ENCODE measurements around the gene SORBS1. TPM values are rescaled to one million over a fixed set of nuclear protein-coding genes. Genes with fewer than 3 reads are reported as not detected.

Gene SORBS1
- total RNA-seq, 1 donor from 2014 or later = 5.1 TPM

GRCh38 chr10:95414016-95414830 lies 146.9 kb downstream of the SORBS1 start:
- H3K4me2 ChIP-seq (ENCODE audit: low read length) = no peak overlapping the region
- no peak overlapping the region for H3K4me3 Mint-ChIP-seq (ENCODE audit: unreplicated experiment)

GRCh38 chr10:95413588-95413987 lies 147.6 kb downstream of the SORBS1 start:
- Histone ChIP-seq H3K27ac (ENCODE audit: low read depth, low read length) (no peak overlapping the region), H4K20me1 (ENCODE audit: insufficient read depth, low read length) (no peaks in the 10 kb centered on the region), H3K27me3 (ENCODE audit: insufficient read depth, low read length) (peaks cover 22% of the 10 kb centered on the region), H3K79me2 (ENCODE audit: insufficient read depth, low read length) (no peaks in the 10 kb centered on the region), H3K9ac (ENCODE audit: low read length) (no peak overlapping the region), H3K4me1 (ENCODE audit: insufficient read depth, low read length) (no peaks in the 10 kb centered on the region), H3K4me3 (ENCODE audit: insufficient read depth, low read depth, low read length) (no peak overlapping the region), H2AFZ (ENCODE audit: low read depth, low read length) (no peak overlapping the region), H3K9me3 (ENCODE audit: insufficient read depth, low read depth, low read length) (no peaks in the 10 kb centered on the region), H3K4me2 (ENCODE audit: low read length) (no peak overlapping the region), H3K36me3 (ENCODE audit: insufficient read depth, low read length) (no peaks in the 10 kb centered on the region)
- H3K4me1 Mint-ChIP-seq (ENCODE audit: low read depth, unreplicated experiment) = peaks cover 10% of the 10 kb centered on the region
- H3K9me3 Mint-ChIP-seq (ENCODE audit: unreplicated experiment) = no peaks in the 10 kb centered on the region
- H3K4me3 Mint-ChIP-seq (ENCODE audit: unreplicated experiment) = no peak overlapping the region
- DNase-seq (ENCODE audit: low read depth) (no peak), FAIRE-seq (no peak)
- TF ChIP-seq EZH2 (IDR thresholded peaks at IDR 0.05; ENCODE audit: insufficient read depth, low read length) (no peak), CTCF (IDR thresholded peaks at IDR 0.05; ENCODE audit: insufficient read depth, low read depth, low read length) (no peak)
- H3K36me3 Mint-ChIP-seq (ENCODE audit: low read depth, unreplicated experiment) = no peaks in the 10 kb centered on the region
- H3K27me3 Mint-ChIP-seq (ENCODE audit: low read depth, unreplicated experiment) = peaks cover 3% of the 10 kb centered on the region
- no peak overlapping the region for H3K27ac Mint-ChIP-seq (ENCODE audit: unreplicated experiment)

More at GRCh38 chr10:95414016-95414830, 146.9 kb downstream of the SORBS1 start:
- Histone ChIP-seq H2AFZ (ENCODE audit: low read depth, low read length) (no peak overlapping the region), H3K36me3 (ENCODE audit: insufficient read depth, low read length) (no peaks in the 10 kb centered on the region), H3K27ac (ENCODE audit: low read depth, low read length) (no peak overlapping the region), H3K27me3 (ENCODE audit: insufficient read depth, low read length) (peaks cover 22% of the 10 kb centered on the region), H3K9me3 (ENCODE audit: insufficient read depth, low read depth, low read length) (no peaks in the 10 kb centered on the region), H3K9ac (ENCODE audit: low read length) (no peak overlapping the region), H3K79me2 (ENCODE audit: insufficient read depth, low read length) (no peaks in the 10 kb centered on the region), H4K20me1 (ENCODE audit: insufficient read depth, low read length) (no peaks in the 10 kb centered on the region), H3K4me1 (ENCODE audit: insufficient read depth, low read length) (no peaks in the 10 kb centered on the region), H3K4me3 (ENCODE audit: insufficient read depth, low read depth, low read length) (no peak overlapping the region)
- Mint-ChIP-seq H3K4me1 (ENCODE audit: low read depth, unreplicated experiment) (peaks cover 4% of the 10 kb centered on the region), H3K27ac (ENCODE audit: unreplicated experiment) (no peak overlapping the region), H3K27me3 (ENCODE audit: low read depth, unreplicated experiment) (peaks cover 3% of the 10 kb centered on the region), H3K36me3 (ENCODE audit: low read depth, unreplicated experiment) (no peaks in the 10 kb centered on the region), H3K9me3 (ENCODE audit: unreplicated experiment) (no peaks in the 10 kb centered on the region)
- TF ChIP-seq CTCF (IDR thresholded peaks at IDR 0.05; ENCODE audit: insufficient read depth, low read depth, low read length) = no peak
- no peak for TF ChIP-seq EZH2 (IDR thresholded peaks at IDR 0.05; ENCODE audit: insufficient read depth, low read length)
- no peak for FAIRE-seq
- DNase-seq (ENCODE audit: low read depth) = no peak

- Histone ChIP-seq H3K9me3 (ENCODE audit: insufficient read depth, low read depth, low read length) (no peaks in the 10 kb centered on the region), H3K79me2 (ENCODE audit: insufficient read depth, low read length) (no peaks in the 10 kb centered on the region), H4K20me1 (ENCODE audit: insufficient read depth, low read length) (no peaks in the 10 kb centered on the region), H3K36me3 (ENCODE audit: insufficient read depth, low read length) (no peaks in the 10 kb centered on the region), H3K9ac (ENCODE audit: low read length) (no peak overlapping the region), H3K4me1 (ENCODE audit: insufficient read depth, low read length) (no peaks in the 10 kb centered on the region), H3K4me3 (ENCODE audit: insufficient read depth, low read depth, low read length) (no peak overlapping the region), H3K4me2 (ENCODE audit: low read length) (no peak overlapping the region), H3K27ac (ENCODE audit: low read depth, low read length) (no peak overlapping the region), H2AFZ (ENCODE audit: low read depth, low read length) (no peak overlapping the region), H3K27me3 (ENCODE audit: insufficient read depth, low read length) (peaks cover 22% of the 10 kb centered on the region)
- no peak for FAIRE-seq
- H3K27ac Mint-ChIP-seq (ENCODE audit: unreplicated experiment) = no peak overlapping the region
- no peaks in the 10 kb centered on the region for H3K36me3 Mint-ChIP-seq (ENCODE audit: low read depth, unreplicated experiment)
- H3K9me3 Mint-ChIP-seq (ENCODE audit: unreplicated experiment) = no peaks in the 10 kb centered on the region
- TF ChIP-seq EZH2 (IDR thresholded peaks at IDR 0.05; ENCODE audit: insufficient read depth, low read length) = no peak
- no peak for TF ChIP-seq CTCF (IDR thresholded peaks at IDR 0.05; ENCODE audit: insufficient read depth, low read depth, low read length)
- no peak overlapping the region for H3K4me3 Mint-ChIP-seq (ENCODE audit: unreplicated experiment)
- peaks cover 3% of the 10 kb centered on the region for H3K27me3 Mint-ChIP-seq (ENCODE audit: low read depth, unreplicated experiment)
- no peak for DNase-seq (ENCODE audit: low read depth)
- H3K4me1 Mint-ChIP-seq (ENCODE audit: low read depth, unreplicated experiment) = peaks cover 10% of the 10 kb centered on the region
These were observed 149.5 kb downstream of the SORBS1 start for GRCh38 chr10:95411635-95412034.

Data from astrocyte (in vitro differentiated cells and primary cell).